ENCODE data around the gene DNAH1. TPM values are rescaled to one million over a fixed set of nuclear protein-coding genes. Genes with fewer than 3 reads are reported as not detected.

DNAH1 gene
- total RNA-seq, 1 experiment from 2014 or later: 3.0 TPM

DNA sequence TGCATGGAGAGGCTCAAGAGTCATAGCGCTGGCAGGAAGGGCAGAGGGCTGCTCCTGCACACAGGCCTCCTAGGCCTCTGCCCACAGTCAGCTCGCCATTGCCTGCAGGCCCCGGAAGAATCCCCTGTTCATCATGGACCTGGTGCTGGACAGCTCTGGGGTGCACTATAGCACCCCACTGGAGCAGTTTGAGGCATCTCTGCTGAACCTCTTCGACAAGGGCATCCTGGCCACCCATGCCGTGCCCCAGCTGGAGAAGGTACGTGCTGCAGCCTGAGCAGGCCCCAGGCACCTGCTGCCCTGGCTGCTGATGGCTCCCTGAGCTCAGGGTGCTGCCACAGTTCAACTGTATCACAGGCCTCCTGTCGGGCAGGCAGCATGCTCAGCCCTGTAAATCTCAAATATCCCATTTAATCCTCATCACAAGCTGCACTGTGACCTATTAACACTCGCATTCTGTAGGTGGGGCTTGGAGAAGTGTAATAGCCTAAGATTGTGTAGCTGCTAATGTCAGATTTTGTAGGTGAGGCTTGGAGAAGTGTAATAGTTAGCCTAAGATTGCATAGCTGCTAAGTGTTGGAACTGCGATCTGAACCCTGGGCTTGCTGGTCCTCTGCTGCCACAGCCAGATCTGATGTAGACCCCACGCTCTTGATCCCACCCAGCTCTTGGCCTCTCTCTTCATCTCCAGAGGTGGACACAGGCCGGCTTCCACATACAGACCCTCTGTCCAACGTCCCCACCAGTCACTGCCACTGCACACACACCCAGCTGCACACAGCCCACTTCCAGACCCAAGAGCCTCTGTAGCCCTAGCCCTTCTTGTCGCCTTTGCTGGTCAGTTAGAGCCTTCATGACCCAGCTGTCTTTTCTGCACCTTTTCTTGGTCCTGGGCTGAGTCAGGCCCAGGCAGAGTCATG, 31.9 kb downstream of the DNAH1 start:
- Mint-ChIP-seq H3K9me3 (ENCODE audit: unreplicated experiment) (no peaks in the 10 kb centered on the region), H3K27ac (ENCODE audit: low read depth, unreplicated experiment) (no peak overlapping the region), H3K4me1 (ENCODE audit: insufficient read depth, unreplicated experiment) (no peaks in the 10 kb centered on the region), H3K4me3 (ENCODE audit: unreplicated experiment) (no peak overlapping the region), H3K27me3 (ENCODE audit: insufficient read depth, unreplicated experiment) (peaks cover 5% of the 10 kb centered on the region), H3K36me3 (ENCODE audit: insufficient read depth, unreplicated experiment) (peaks cover 7% of the 10 kb centered on the region)
- no TSS peak for BruUV-seq (replicated peaks)
- no peak for DNase-seq (ENCODE audit: unreplicated experiment)
- no peak for TF ChIP-seq CTCF (IDR thresholded peaks at IDR 0.05; ENCODE audit: unreplicated experiment)
- ChIA-PET POLR2A (interaction anchor here (0.8 kb wide), 1 partner anchor 12 kb away, joined by 4 read pairs; no protein-coding TSS in a partner anchor), CTCF (interaction anchor here (0.8 to 1.8 kb wide), 3 partner anchors 9 to 127 kb away, joined by 3 to 7 read pairs (median 4); no protein-coding TSS in a partner anchor)
- intact Hi-C loops (cut with micrococcal nuclease): no loop called here

GRCh38 chr3:52349131-52349530, 33.0 kb downstream of the DNAH1 start:
- no peaks in the 10 kb centered on the region for H3K4me1 Mint-ChIP-seq (ENCODE audit: insufficient read depth, unreplicated experiment)
- intact Hi-C loops (cut with micrococcal nuclease): no loop called here
- H3K27me3 Mint-ChIP-seq (ENCODE audit: insufficient read depth, unreplicated experiment): no peaks in the 10 kb centered on the region
- H3K27ac Mint-ChIP-seq (ENCODE audit: low read depth, unreplicated experiment): no peak overlapping the region
- DNase-seq (ENCODE audit: unreplicated experiment): no peak
- no TSS peak for BruUV-seq (replicated peaks)
- H3K4me3 Mint-ChIP-seq (ENCODE audit: unreplicated experiment): no peak overlapping the region
- POLR2A ChIA-PET: interaction anchor here (1.1 kb wide), 1 partner anchor 9 kb away, joined by 4 read pairs; no protein-coding TSS in a partner anchor
- H3K36me3 Mint-ChIP-seq (ENCODE audit: insufficient read depth, unreplicated experiment): peaks cover 7% of the 10 kb centered on the region
- H3K9me3 Mint-ChIP-seq (ENCODE audit: unreplicated experiment): no peaks in the 10 kb centered on the region
- no peak for TF ChIP-seq CTCF (IDR thresholded peaks at IDR 0.05; ENCODE audit: unreplicated experiment)
- CTCF ChIA-PET: interaction anchor here (0.8 to 1.1 kb wide), 3 partner anchors 9 to 57 kb away, joined by 3 to 4 read pairs (median 4); no protein-coding TSS in a partner anchor

DNA sequence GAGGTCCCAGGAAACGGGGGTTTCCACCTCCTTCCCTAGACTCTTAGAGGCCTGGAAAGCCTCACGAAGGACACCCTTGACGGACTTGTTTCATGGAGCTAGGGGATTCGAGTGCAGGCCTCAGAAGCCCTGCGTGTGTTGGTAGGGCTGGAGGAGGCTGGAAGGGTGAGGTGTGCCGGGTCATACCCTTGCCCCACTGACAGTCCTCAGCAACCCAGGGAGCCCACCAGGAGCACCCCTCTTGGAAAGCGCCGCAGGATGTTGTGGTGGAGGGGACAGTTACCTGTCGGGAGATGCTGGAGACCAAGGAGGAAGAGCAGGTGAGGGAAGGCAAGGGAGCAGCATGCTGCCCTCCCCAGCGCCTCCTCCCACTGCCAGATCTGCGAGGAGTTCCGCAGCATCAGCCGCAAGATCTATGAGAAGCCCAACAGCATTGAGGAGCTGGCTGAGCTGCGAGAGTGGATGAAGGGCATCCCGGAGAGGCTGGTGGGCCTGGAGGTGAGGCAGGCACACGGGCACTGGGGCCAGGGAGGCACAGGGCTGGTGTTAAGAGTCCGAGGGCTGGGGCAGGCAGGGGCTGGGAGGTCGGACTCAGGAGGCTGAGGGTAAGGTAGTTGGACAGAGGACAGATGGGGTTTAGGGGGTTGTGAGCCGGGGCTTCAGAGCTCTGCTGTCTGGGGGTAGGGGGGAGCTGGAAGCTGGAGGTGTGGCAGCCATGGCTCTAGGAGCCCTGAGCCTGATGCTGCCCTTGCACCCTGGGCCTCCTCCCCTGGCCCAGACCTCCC, 33.7 kb downstream of the DNAH1 start:
- no TSS peak for BruUV-seq (replicated peaks)
- TF ChIP-seq CTCF (IDR thresholded peaks at IDR 0.05; ENCODE audit: unreplicated experiment): no peak
- Mint-ChIP-seq H3K36me3 (ENCODE audit: insufficient read depth, unreplicated experiment) (peaks cover 10% of the 10 kb centered on the region), H3K27me3 (ENCODE audit: insufficient read depth, unreplicated experiment) (no peaks in the 10 kb centered on the region), H3K4me1 (ENCODE audit: insufficient read depth, unreplicated experiment) (no peaks in the 10 kb centered on the region), H3K27ac (ENCODE audit: low read depth, unreplicated experiment) (no peak overlapping the region), H3K9me3 (ENCODE audit: unreplicated experiment) (no peaks in the 10 kb centered on the region), H3K4me3 (ENCODE audit: unreplicated experiment) (no peak overlapping the region)
- intact Hi-C loops (cut with micrococcal nuclease): no loop called here
- POLR2A ChIA-PET: interaction anchor here (0.7 to 1.1 kb wide), 2 partner anchors 10 to 249 kb away, joined by 3 to 4 read pairs; no protein-coding TSS in a partner anchor
- CTCF ChIA-PET: interaction anchor here (0.8 to 1.1 kb wide), 2 partner anchors 9 to 11 kb away, joined by 3 to 4 read pairs; no protein-coding TSS in a partner anchor
- no peak for DNase-seq (ENCODE audit: unreplicated experiment)

Data from MCF 10A (cell line).